Naive thymus-derived CD4-positive, alpha-beta T cell (primary cell): ENCODE results near the gene FAM149A. TPM values are rescaled to one million over a fixed set of nuclear protein-coding genes. Genes with fewer than 3 reads are reported as not detected.
A peak's percentile ranks its signal among the peaks of the same experiment; 100 is the strongest.

Experiments
- ATAC-seq: fragments of 150-1000 bp; cut with Tn5 transposase; 2 replicates; pipeline ENCODE4 v1.10.0; 2021; ENCODE audit warnings: mild to moderate bottlenecking, moderate library complexity
- CTCF ChIA-PET: fragments of 350-600 bp; sonication (Branson Sonifier 250); formaldehyde crosslinking; loops from one replicate; lab custom pipeline; 2021; ENCODE audit warnings: antibody characterized with exemption; lab: Charles Lee
- POLR2A ChIA-PET: fragments of 350-600 bp; sonication (Branson Sonifier 250); formaldehyde crosslinking; loops from one replicate; lab custom pipeline; 2021; ENCODE audit warnings: antibody characterized with exemption, inconsistent platforms; lab: Charles Lee
- DNase-seq, 9 donors: peaks; one replicate each; pipeline versions ENCODE4 v3.0.0 to v3.0.0-alpha.2; 2020 to 2022; ENCODE audit warnings: mixed read lengths in 1 of 9
- H3K27ac ChIP-seq: one replicate; pipeline ENCODE4 v1.7.0; 2013; ENCODE audit warnings: mild to moderate bottlenecking, low read depth, low read length, moderate library complexity
- H3K27me3 ChIP-seq, 2 donors: one replicate each; pipeline ENCODE4 v1.7.0; 2013; ENCODE audit warnings: low read length in 2 of 2, mild to moderate bottlenecking in 2 of 2, moderate library complexity in 2 of 2; ENCODE audit not compliant: control insufficient read depth in 2 of 2, insufficient read depth in 2 of 2
- H3K36me3 ChIP-seq, 3 experiments: 1 replicate in 2 of 3; 2 replicates in 1 of 3; pipeline ENCODE4 v1.7.0; 2013; ENCODE audit warnings: low read length in 3 of 3, mild to moderate bottlenecking in 3 of 3, moderate library complexity in 1 of 3; ENCODE audit not compliant: insufficient read depth in 3 of 3, control insufficient read depth in 2 of 3
- H3K4me1 ChIP-seq, 2 donors: one replicate each; pipeline ENCODE4 v1.7.0; 2013; ENCODE audit warnings: low read length in 2 of 2, mild to moderate bottlenecking in 2 of 2, moderate library complexity in 1 of 2; ENCODE audit not compliant: control insufficient read depth in 2 of 2, insufficient read depth in 2 of 2
- H3K4me3 ChIP-seq: 2 replicates; pipeline ENCODE4 v1.7.0; 2013; ENCODE audit warnings: mild to moderate bottlenecking, low read length
- H3K9me3 ChIP-seq, 3 experiments: 1 replicate in 2 of 3; 2 replicates in 1 of 3; pipeline ENCODE4 v1.7.0; 2013; ENCODE audit warnings: low read length in 3 of 3; ENCODE audit not compliant: control insufficient read depth in 2 of 3
- H3K27ac Mint-ChIP-seq, 9 donors: one replicate each; pipeline ENCODE4 v1.8.0; 2020 to 2022; ENCODE audit warnings: mixed read lengths in 9 of 9, mild to moderate bottlenecking in 8 of 9, moderate library complexity in 5 of 9, inconsistent platforms in 2 of 9
- H3K27me3 Mint-ChIP-seq, 5 donors: one replicate each; pipeline ENCODE4 v1.8.0; 2021 to 2022; ENCODE audit warnings: mixed read lengths in 5 of 5, mild to moderate bottlenecking in 1 of 5
- H3K36me3 Mint-ChIP-seq, 5 donors: one replicate each; pipeline ENCODE4 v1.8.0; 2020 to 2022; ENCODE audit warnings: mixed read lengths in 5 of 5, mild to moderate bottlenecking in 3 of 5, inconsistent platforms in 1 of 5
- H3K4me1 Mint-ChIP-seq, 7 donors: one replicate each; pipeline ENCODE4 v1.8.0; 2020 to 2022; ENCODE audit warnings: mixed read lengths in 7 of 7, mild to moderate bottlenecking in 3 of 7, inconsistent platforms in 1 of 7
- H3K4me3 Mint-ChIP-seq, 10 donors: one replicate each; pipeline ENCODE4 v1.8.0; 2020 to 2022; ENCODE audit warnings: mild to moderate bottlenecking in 10 of 10, mixed read lengths in 10 of 10, moderate library complexity in 6 of 10, inconsistent platforms in 2 of 10
- H3K9me3 Mint-ChIP-seq, 11 donors: one replicate each; pipeline ENCODE4 v1.8.0; 2020 to 2022; ENCODE audit warnings: mixed read lengths in 11 of 11, mild to moderate bottlenecking in 4 of 11, inconsistent platforms in 1 of 11, moderate library complexity in 1 of 11
- intact Hi-C, 2 donors: fragments of 100-400 bp; cut with micrococcal nuclease; formaldehyde crosslinking; loops; one replicate each; pipeline ENCODE4 v1.15.1; 2023
- polyA plus RNA-seq, 2 donors: library from polyadenylated mRNA; unstranded; fragments of 300-500 nt; fragmentation: Illumina TruSeq; gene quantifications; one replicate each; pipeline ENCODE4 v1.2.3, GENCODE V29; 2021
- total RNA-seq, 6 experiments: library from RNA in 5 of 6; stranded (reverse) in 5 of 6; gene quantifications; 1 replicate in 5 of 6; 2 replicates in 1 of 6; pipeline ENCODE4 v1.2.3 and lab custom pipeline; 2021 to 2026

The FAM149A gene
- total and polyA plus RNA-seq, 7 experiments from 2014 or later, result 0.44 to 2.0 (median 1.4) TPM; not detected in 2

DNA sequence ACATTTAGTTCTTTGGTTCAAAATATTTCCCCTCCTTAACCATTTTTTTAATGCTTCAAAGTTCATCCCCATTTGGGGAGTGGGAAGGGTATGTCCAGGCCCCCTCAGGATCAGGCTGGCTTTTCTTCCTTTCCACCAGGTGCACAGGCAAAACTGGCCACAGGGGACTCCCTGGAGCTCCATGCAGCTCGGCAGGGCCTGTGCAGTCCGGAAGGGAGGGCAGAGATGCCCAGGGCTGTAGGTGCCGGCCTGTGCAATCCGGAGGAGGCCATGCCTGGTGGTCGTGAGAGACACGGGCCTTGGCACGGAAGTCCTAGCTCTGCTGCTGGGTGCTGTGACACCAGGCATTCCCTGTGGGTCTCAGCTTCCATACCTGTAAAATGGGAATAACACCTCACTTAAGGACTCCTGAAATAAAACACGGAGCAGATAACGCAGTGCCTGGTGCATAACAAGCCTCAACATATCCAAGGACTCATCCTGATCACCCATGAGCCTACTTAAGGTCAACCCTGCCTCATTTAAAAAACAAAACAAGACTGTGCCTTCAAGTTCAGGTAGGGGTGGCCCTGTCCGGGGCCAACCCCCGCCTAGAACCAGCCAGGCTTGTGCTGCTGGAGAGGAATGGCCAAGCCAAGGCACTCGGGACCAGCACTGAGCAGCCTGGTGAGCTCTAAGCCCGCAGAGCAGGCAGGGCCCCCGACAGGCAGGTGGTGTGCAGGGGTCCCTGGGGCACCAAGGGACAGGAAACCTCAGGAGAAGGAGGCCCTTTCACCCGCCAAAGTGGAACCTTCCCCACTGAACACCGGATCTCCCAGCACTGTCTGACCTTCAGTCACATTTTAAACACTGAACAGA, 65.7 kb downstream of the FAM149A start:
- POLR2A ChIA-PET, result no interaction called here
- Mint-ChIP-seq H3K36me3 (no peaks in the 10 kb centered on the region), H3K4me3 (no peak overlapping the region), H3K9me3 (no peaks in the 10 kb centered on the region), H3K4me1 (peaks cover 0 to 6% (median 0%) of the 10 kb centered on the region in 7 donors), H3K27me3 (peaks cover 0 to 4% (median 3%) of the 10 kb centered on the region in 5 donors), H3K27ac (no peak overlapping the region)
- no peaks in the 10 kb centered on the region for H3K27me3 ChIP-seq
- intact Hi-C loops, result no loop called here
- H3K9me3 ChIP-seq, result no peaks in the 10 kb centered on the region
- H3K27ac ChIP-seq, result no peak overlapping the region
- ATAC-seq (no peak), DNase-seq (no peak)
- CTCF ChIA-PET, result no interaction called here
- no peaks in the 10 kb centered on the region for H3K36me3 ChIP-seq
- H3K4me1 ChIP-seq, result no peaks in the 10 kb centered on the region
- H3K4me3 ChIP-seq, result no peak overlapping the region

DNA sequence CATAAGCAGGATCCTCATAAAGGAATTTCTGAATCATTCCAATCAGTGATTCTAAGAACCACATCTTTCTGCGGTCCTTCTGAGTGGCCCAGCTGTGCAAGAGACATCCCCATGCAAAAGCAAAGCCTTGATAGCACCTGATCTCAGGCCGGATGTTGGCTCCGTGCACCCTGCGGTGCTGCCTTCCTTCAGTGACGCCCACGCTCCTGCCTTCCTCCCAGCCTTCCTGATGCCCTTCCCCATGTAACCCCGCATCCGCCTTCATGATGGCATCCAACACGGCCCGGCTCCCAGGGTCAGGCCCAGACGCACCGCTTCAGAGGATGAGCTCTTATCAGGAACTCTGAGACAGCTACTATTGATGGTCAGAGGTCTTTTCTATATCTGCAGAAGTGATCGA, 66.5 kb downstream of the FAM149A start:
- Mint-ChIP-seq H3K4me3 (no peak overlapping the region), H3K27ac (no peak overlapping the region), H3K9me3 (peaks cover 0 to under 1% (median 0%) of the 10 kb centered on the region in 11 donors), H3K27me3 (peaks cover 3 to 9% (median 6%) of the 10 kb centered on the region in 5 donors), H3K4me1 (peaks cover 0 to 6% (median 0%) of the 10 kb centered on the region in 7 donors), H3K36me3 (no peaks in the 10 kb centered on the region)
- DNase-seq (no peak), ATAC-seq (no peak)
- intact Hi-C loops, result no loop called here
- Histone ChIP-seq H3K27me3 (no peaks in the 10 kb centered on the region), H3K36me3 (no peaks in the 10 kb centered on the region), H3K27ac (no peak overlapping the region), H3K9me3 (no peaks in the 10 kb centered on the region), H3K4me3 (no peak overlapping the region), H3K4me1 (no peaks in the 10 kb centered on the region)
- CTCF ChIA-PET, result interaction anchor here (0.6 kb wide), 1 partner anchor 15 kb away, joined by 5 read pairs; no protein-coding TSS in a partner anchor
- POLR2A ChIA-PET, result no interaction called here

DNA sequence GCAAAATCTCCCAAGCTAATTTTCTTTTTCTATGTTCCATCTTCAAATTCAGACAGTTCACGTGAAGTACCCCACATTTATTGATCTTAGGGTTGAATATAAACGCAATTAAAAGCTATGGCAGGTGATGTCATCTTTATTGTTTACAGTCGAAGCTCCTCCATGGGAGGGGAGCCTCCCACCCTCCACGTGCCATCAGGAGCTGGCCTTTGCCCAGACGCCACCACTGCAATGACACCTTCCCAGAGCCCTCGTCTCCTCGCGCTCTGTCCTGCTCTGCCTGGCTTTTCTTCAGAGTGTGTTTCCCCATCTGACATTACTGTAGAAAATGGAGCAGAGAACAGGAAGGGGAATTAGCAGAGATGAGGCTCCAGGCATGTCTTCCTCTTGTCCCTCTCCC, 68.0 kb downstream of the FAM149A start:
- DNase-seq (no peak), ATAC-seq (no peak)
- no peak overlapping the region for H3K4me3 ChIP-seq
- no peaks in the 10 kb centered on the region for H3K9me3 ChIP-seq
- ChIA-PET CTCF (no interaction called here), POLR2A (no interaction called here)
- no peaks in the 10 kb centered on the region for H3K36me3 Mint-ChIP-seq
- H3K4me3 Mint-ChIP-seq, result no peak overlapping the region
- no peaks in the 10 kb centered on the region for H3K36me3 ChIP-seq
- H3K27ac Mint-ChIP-seq, result no peak overlapping the region
- peaks cover 0 to 1% (median 0%) of the 10 kb centered on the region in 7 donors for H3K4me1 Mint-ChIP-seq
- H3K27me3 Mint-ChIP-seq, result peaks cover 0 to 16% (median 14%) of the 10 kb centered on the region in 5 donors
- H3K9me3 Mint-ChIP-seq, result peaks cover 0 to 6% (median 0%) of the 10 kb centered on the region in 11 donors
- no peaks in the 10 kb centered on the region for H3K27me3 ChIP-seq
- H3K4me1 ChIP-seq, result no peaks in the 10 kb centered on the region
- intact Hi-C loops, result no loop called here
- H3K27ac ChIP-seq, result no peak overlapping the region

DNA sequence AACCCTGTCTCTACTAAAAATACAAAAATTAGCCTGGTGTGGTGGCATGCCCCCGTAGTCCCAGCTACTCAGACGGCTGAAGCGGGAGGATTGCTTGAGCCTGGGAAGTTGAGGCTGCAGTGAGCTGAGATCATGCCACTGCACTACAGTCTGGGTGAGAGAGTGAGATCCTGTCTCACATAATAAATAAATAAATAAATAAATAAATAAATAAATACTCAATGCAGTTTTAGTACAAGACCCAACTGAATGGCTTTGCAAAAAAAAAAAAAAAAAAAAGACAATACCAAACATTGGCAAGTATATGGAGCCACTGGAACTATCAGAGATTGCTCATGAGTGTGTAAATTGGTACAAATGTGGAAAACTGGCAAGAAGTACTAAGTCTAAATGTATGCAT, 83.6 kb downstream of the FAM149A start:
- no peak overlapping the region for H3K4me3 ChIP-seq
- H3K9me3 ChIP-seq, result no peaks in the 10 kb centered on the region
- no peak for DNase-seq
- Mint-ChIP-seq H3K27ac (peak overlapping the region in 2 of 9 donors; percentile 63 to 99), H3K4me3 (no peak overlapping the region), H3K27me3 (peaks cover 6 to 26% (median 17%) of the 10 kb centered on the region in 5 donors), H3K36me3 (peaks cover 0 to 14% (median 0%) of the 10 kb centered on the region in 5 donors), H3K4me1 (peaks cover 24 to 35% (median 30%) of the 10 kb centered on the region in 7 donors), H3K9me3 (peaks cover 0 to 11% (median 4%) of the 10 kb centered on the region in 11 donors)
- ChIA-PET CTCF (no interaction called here), POLR2A (interaction anchor here (9.7 kb wide), 1 partner anchor 16 kb away, joined by 189 read pairs; no protein-coding TSS in a partner anchor)
- H3K4me1 ChIP-seq, result peaks cover 12 to 19% of the 10 kb centered on the region in 2 donors
- H3K27me3 ChIP-seq, result no peaks in the 10 kb centered on the region
- no peak overlapping the region for H3K27ac ChIP-seq
- H3K36me3 ChIP-seq, result peaks cover 0 to 7% (median 0%) of the 10 kb centered on the region in 3 experiments
- intact Hi-C loops, result no loop called here
- no peak for ATAC-seq

DNA sequence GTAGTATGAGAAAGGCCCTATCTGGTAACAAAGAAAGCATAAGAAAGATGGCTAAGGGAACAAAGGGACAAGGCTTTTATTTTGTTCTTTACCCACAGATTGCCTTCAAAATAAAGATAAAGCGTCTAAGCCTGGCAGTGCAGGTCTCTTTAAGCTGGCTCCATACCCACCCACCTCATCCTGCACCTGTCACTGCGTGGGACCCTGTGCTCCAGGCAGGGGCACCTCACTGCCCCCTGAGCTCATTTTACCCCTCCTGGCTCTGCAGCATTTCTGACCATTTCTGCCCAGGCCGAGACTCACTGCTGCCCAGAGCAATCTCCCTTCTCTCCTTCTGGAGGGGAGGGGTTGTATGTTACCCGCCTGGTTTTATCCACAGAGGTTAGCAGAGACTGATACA, 85.2 kb downstream of the FAM149A start:
- H3K4me3 Mint-ChIP-seq, result peak overlapping the region; percentile 89 to 96 (median 92)
- no peaks in the 10 kb centered on the region for H3K27me3 ChIP-seq
- DNase-seq (no peak), ATAC-seq (no peak)
- peaks cover 12 to 19% of the 10 kb centered on the region in 2 donors for H3K4me1 ChIP-seq
- no peaks in the 10 kb centered on the region for H3K9me3 ChIP-seq
- intact Hi-C loops, result loop anchor here (1.0 to 10.0 kb wide), 12 partner anchors 29 to 1715 kb away; partner anchors contain the start of genes CCDC110 (in 2 of the 2), CFAP97 (in 2 of the 2), TLR3 (in 2 of the 2) and ANKRD37 (in 1 of the 2)
- H3K27ac Mint-ChIP-seq, result peak overlapping the region; percentile 94 to 99 (median 98)
- H3K9me3 Mint-ChIP-seq, result peaks cover 0 to 6% (median 3%) of the 10 kb centered on the region in 11 donors
- peak overlapping the region; percentile 91 for H3K4me3 ChIP-seq
- H3K36me3 Mint-ChIP-seq, result peaks cover 0 to 5% (median 0%) of the 10 kb centered on the region in 5 donors
- peaks cover 24 to 49% (median 39%) of the 10 kb centered on the region in 7 donors for H3K4me1 Mint-ChIP-seq
- CTCF ChIA-PET, result interaction anchor here (0.8 kb wide), 1 partner anchor 122 kb away, joined by 3 read pairs; no protein-coding TSS in a partner anchor
- peaks cover 0 to 7% (median 0%) of the 10 kb centered on the region in 3 experiments for H3K36me3 ChIP-seq
- peak overlapping the region; percentile 95 for H3K27ac ChIP-seq
- peaks cover 5 to 12% (median 6%) of the 10 kb centered on the region in 5 donors for H3K27me3 Mint-ChIP-seq
- POLR2A ChIA-PET, result interaction anchor here (1.3 to 9.7 kb wide), 3 partner anchors 15 to 85 kb away, joined by 3 to 189 read pairs (median 12); partner anchors contain the start of gene FAM149A

DNA sequence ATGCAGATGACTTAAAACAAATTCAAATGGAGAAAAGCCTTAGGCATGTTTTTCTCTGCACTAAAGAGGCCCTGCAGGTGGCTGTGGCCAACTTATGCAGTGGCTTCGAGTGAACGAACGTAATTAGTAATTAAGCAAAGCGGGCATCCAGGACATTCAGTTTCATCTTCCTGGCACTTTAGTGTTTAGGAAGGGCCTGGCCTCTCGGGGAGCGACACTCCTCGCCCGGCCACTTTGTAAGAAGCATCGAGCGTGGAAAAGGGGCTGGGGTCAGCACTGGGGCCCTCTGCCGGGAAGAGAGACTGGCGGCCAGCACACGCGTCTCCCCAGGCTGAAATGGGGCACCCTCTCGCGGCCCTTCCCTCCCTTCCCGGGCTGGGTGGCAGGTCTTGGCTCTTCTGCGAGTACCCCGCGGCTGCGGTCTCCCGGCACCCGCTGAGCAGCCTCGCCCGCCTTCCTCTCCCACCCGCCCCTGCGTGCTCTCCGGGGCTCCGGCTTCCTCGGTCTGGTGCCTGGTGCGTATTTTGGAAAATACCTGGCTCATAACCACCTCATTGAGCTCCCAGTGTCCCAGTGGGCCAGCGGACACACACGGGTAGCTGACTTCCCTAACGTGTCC, 86.2 kb downstream of the FAM149A start:
- Mint-ChIP-seq H3K36me3 (peaks cover under 1 to 9% (median 6%) of the 10 kb centered on the region in 5 donors), H3K4me1 (peaks cover 28 to 57% (median 49%) of the 10 kb centered on the region in 7 donors), H3K4me3 (peak overlapping the region; percentile 89 to 96 (median 92)), H3K27ac (peak overlapping the region; percentile 94 to 99 (median 98)), H3K27me3 (peaks cover 0 to 2% (median 0%) of the 10 kb centered on the region in 5 donors), H3K9me3 (peaks cover 0 to 2% (median 0%) of the 10 kb centered on the region in 11 donors)
- H3K4me3 ChIP-seq, result peak overlapping the region; percentile 91
- POLR2A ChIA-PET, result interaction anchor here (1.3 to 9.7 kb wide), 7 partner anchors 14 to 795 kb away, joined by 3 to 189 read pairs (median 7); partner anchors contain the start of genes ANKRD37, FAM149A and LRP2BP
- CTCF ChIA-PET, result interaction anchor here (0.5 to 2.2 kb wide), 3 partner anchors 11 to 1715 kb away, joined by 3 to 11 read pairs (median 11); no protein-coding TSS in a partner anchor
- H3K27ac ChIP-seq, result peak overlapping the region; percentile 95
- peak; percentile 46 for ATAC-seq
- H3K36me3 ChIP-seq, result peaks cover 0 to 12% (median 0%) of the 10 kb centered on the region in 3 experiments
- DNase-seq, result peak; percentile 31 to 69 (median 58)
- no peaks in the 10 kb centered on the region for H3K9me3 ChIP-seq
- H3K27me3 ChIP-seq, result no peaks in the 10 kb centered on the region
- peaks cover 12 to 19% of the 10 kb centered on the region in 2 donors for H3K4me1 ChIP-seq
- intact Hi-C loops, result loop anchor here (1.0 to 10.0 kb wide), 14 partner anchors 14 to 1716 kb away; partner anchors contain the start of genes CCDC110 (in 2 of the 2), CFAP97 (in 2 of the 2), TLR3 (in 2 of the 2) and ANKRD37 (in 1 of the 2)
